KMS-11 (cell line): ENCODE results near the gene TBL1X.

ENCODE experiments used
- H2AFZ ChIP-seq: fragments of 200-600 bp; sonication (generic); 2 replicates; pipeline ENCODE4 v1.6.1; 2016; ENCODE audit warnings: antibody characterized with exemption, mixed run types, low read depth
- H3K27ac ChIP-seq: fragments of 200-600 bp; sonication (generic); 2 replicates; pipeline ENCODE4 v1.6.1; 2016; ENCODE audit warnings: mild to moderate bottlenecking, mixed run types
- H3K27me3 ChIP-seq: fragments of 200-600 bp; sonication (generic); 2 replicates; pipeline ENCODE4 v1.6.1; 2017; ENCODE audit warnings: mild to moderate bottlenecking, low read depth, mixed run types, moderate library complexity; ENCODE audit not compliant: insufficient read depth
- H3K36me3 ChIP-seq: fragments of 200-600 bp; sonication (generic); 2 replicates; pipeline ENCODE4 v1.6.1; 2017; ENCODE audit warnings: mild to moderate bottlenecking, mixed run types; ENCODE audit not compliant: insufficient read depth
- H3K4me1 ChIP-seq: fragments of 200-600 bp; sonication (generic); 2 replicates; pipeline ENCODE4 v1.6.1; 2016; ENCODE audit warnings: mild to moderate bottlenecking, low read depth, mixed run types; ENCODE audit not compliant: poor library complexity, severe bottlenecking
- H3K4me2 ChIP-seq: fragments of 200-600 bp; sonication (generic); 2 replicates; pipeline ENCODE4 v1.7.0; 2016; ENCODE audit warnings: mild to moderate bottlenecking, mixed run types
- H3K4me3 ChIP-seq: fragments of 200-600 bp; sonication (generic); IDR thresholded peaks from 2 replicates; pipeline ENCODE4 v1.6.1; 2017; ENCODE audit warnings: low read depth, low read length, mixed read lengths; ENCODE audit not compliant: insufficient read depth
- H3K79me2 ChIP-seq: fragments of 200-600 bp; sonication (generic); 2 replicates; pipeline ENCODE4 v1.6.1; 2016; ENCODE audit warnings: low read depth, mixed run types; ENCODE audit not compliant: insufficient read depth
- H3K9ac ChIP-seq: fragments of 200-600 bp; sonication (generic); 2 replicates; pipeline ENCODE4 v1.6.1; 2016; ENCODE audit warnings: mild to moderate bottlenecking, mixed run types
- H4K20me1 ChIP-seq: fragments of 200-600 bp; sonication (generic); 2 replicates; pipeline ENCODE4 v1.6.1; 2016; ENCODE audit warnings: mild to moderate bottlenecking, mixed run types; ENCODE audit not compliant: insufficient read depth
- CTCF ChIP-seq: fragments of 200-600 bp; sonication (generic); conservative IDR thresholded peaks from 2 replicates; pipeline ENCODE4 v1.6.1; 2017; ENCODE audit warnings: low read depth, mild to moderate bottlenecking, antibody characterized with exemption, low read length, moderate library complexity, mixed read lengths

The TBL1X gene

GRCh38 chrX:9429767-9430166, 35.1 kb upstream of the TBL1X start:
- Histone ChIP-seq H3K4me2 (no peak overlapping the region), H3K79me2 (no peaks in the 10 kb centered on the region), H4K20me1 (no peaks in the 10 kb centered on the region), H3K36me3 (no peaks in the 10 kb centered on the region), H3K27me3 (no peaks in the 10 kb centered on the region), H3K4me3 (no peak overlapping the region), H3K27ac (no peak overlapping the region), H3K4me1 (no peaks in the 10 kb centered on the region), H2AFZ (no peak overlapping the region), H3K9ac (no peak overlapping the region)
- TF ChIP-seq CTCF = no peak

GRCh38 chrX:9430346-9430921, 34.4 kb upstream of the TBL1X start:
- H3K36me3 ChIP-seq = no peaks in the 10 kb centered on the region
- no peak overlapping the region for H2AFZ ChIP-seq
- no peaks in the 10 kb centered on the region for H4K20me1 ChIP-seq
- no peak overlapping the region for H3K9ac ChIP-seq
- no peak overlapping the region for H3K27ac ChIP-seq
- H3K4me2 ChIP-seq = no peak overlapping the region
- no peaks in the 10 kb centered on the region for H3K79me2 ChIP-seq
- H3K4me1 ChIP-seq = no peaks in the 10 kb centered on the region
- no peaks in the 10 kb centered on the region for H3K27me3 ChIP-seq
- TF ChIP-seq CTCF = no peak
- H3K4me3 ChIP-seq = no peak overlapping the region

GRCh38 chrX:9431281-9431680, 33.6 kb upstream of the TBL1X start:
- H3K27me3 ChIP-seq = no peaks in the 10 kb centered on the region
- no peak overlapping the region for H2AFZ ChIP-seq
- no peak overlapping the region for H3K9ac ChIP-seq
- H3K79me2 ChIP-seq = no peaks in the 10 kb centered on the region
- no peaks in the 10 kb centered on the region for H3K36me3 ChIP-seq
- H3K27ac ChIP-seq = no peak overlapping the region
- H3K4me1 ChIP-seq = no peaks in the 10 kb centered on the region
- H4K20me1 ChIP-seq = no peaks in the 10 kb centered on the region
- no peak for TF ChIP-seq CTCF
- H3K4me2 ChIP-seq = no peak overlapping the region
- no peak overlapping the region for H3K4me3 ChIP-seq

GRCh38 chrX:9433596-9433995, 31.3 kb upstream of the TBL1X start:
- H3K27me3 ChIP-seq = no peaks in the 10 kb centered on the region
- H3K27ac ChIP-seq = no peak overlapping the region
- H3K4me2 ChIP-seq = no peak overlapping the region
- H3K4me1 ChIP-seq = no peaks in the 10 kb centered on the region
- no peaks in the 10 kb centered on the region for H3K79me2 ChIP-seq
- H3K9ac ChIP-seq = no peak overlapping the region
- H3K4me3 ChIP-seq = no peak overlapping the region
- no peak overlapping the region for H2AFZ ChIP-seq
- H4K20me1 ChIP-seq = no peaks in the 10 kb centered on the region
- no peak for TF ChIP-seq CTCF
- no peaks in the 10 kb centered on the region for H3K36me3 ChIP-seq
